Measurements from ENCODE around the gene LRCH1.

Gene LRCH1

DNA sequence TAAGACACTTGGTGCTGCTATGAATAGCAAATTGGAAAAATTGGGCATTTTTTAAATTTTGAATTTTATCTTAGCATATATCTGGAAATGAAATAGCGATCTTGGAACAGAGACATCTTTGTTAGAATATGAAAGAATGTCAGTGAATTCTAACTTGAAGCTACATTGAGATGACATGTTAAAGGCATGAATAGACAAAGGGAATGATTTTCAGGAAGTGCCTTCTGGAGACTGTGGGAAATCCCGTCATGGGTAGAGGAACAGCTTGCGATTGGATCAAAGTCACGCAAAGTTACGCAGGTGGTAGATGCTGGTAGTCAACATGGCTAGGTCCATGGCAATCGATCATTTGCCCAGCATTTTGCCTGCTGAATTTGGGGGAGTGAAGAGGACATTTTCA lies 43.5 kb downstream of the LRCH1 start:
- TF ChIP-seq USF1 (IDR thresholded peaks at IDR 0.05) = no peak
- no peak for TF ChIP-seq FOXM1 (IDR thresholded peaks at IDR 0.05; ENCODE audit: borderline replicate concordance, low read depth)

DNA sequence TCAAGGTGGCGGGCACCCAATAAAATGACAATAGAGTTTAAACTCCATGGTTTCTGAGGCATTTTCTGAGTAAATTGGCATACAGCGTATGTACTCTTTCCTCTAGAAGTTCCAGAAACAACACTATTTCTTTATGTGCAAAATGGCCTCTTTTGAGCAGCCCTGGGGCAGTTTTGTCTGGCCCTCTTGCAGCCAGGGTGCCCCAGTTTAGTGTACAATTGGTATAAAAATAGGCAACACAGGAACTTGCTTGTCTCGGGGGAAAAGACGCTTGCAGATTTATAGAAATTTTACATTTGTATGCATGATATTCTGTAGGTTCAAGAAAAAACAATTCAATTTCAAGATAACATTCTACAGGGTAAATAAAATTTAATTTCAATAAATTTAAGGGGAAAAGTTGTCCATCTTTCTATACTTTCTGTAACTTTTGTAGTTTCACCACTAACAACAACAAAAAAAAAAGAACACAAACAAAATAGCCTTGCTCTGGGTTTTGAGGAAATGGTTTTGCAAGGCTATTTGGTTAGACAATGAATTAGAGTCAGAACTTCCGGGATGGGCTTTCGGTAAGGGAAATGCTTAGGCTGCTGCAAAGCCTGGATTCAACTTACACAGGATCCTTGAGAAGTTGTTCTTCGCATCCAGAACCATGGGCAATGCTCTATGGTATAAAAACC lies 45.3 kb downstream of the LRCH1 start:
- TF ChIP-seq EP300 (IDR thresholded peaks at IDR 0.05; ENCODE audit: borderline replicate concordance) (no peak), CEBPB (IDR thresholded peaks at IDR 0.05) (no peak), USF1 (IDR thresholded peaks at IDR 0.05) (no peak), TAF1 (IDR thresholded peaks at IDR 0.05; ENCODE audit: low read depth) (no peak), YY1 (IDR thresholded peaks at IDR 0.05; ENCODE audit: low read depth) (no peak), MAX (IDR thresholded peaks at IDR 0.05) (no peak), TCF12 (IDR thresholded peaks at IDR 0.05; ENCODE audit: low read depth) (no peak), ZBTB7A (IDR thresholded peaks at IDR 0.05; ENCODE audit: low read depth) (no peak), FOXM1 (IDR thresholded peaks at IDR 0.05; ENCODE audit: borderline replicate concordance, low read depth) (no peak), REST (IDR thresholded peaks at IDR 0.05; ENCODE audit: low read depth) (no peak), EGR1 (IDR thresholded peaks at IDR 0.05) (no peak), CREB1 (IDR thresholded peaks at IDR 0.05; ENCODE audit: low read depth) (no peak), NFIC (IDR thresholded peaks at IDR 0.05) (no peak), RAD21 (IDR thresholded peaks at IDR 0.05; ENCODE audit: low read depth) (no peak), TEAD4 (IDR thresholded peaks at IDR 0.05) (no peak)

GRCh38 chr13:46598820-46599180 lies 45.8 kb downstream of the LRCH1 start:
- TF ChIP-seq NFIC (IDR thresholded peaks at IDR 0.05) = no peak

GRCh38 chr13:46600943-46601311 lies 48.0 kb downstream of the LRCH1 start:
- TF ChIP-seq RAD21 (IDR thresholded peaks at IDR 0.05; ENCODE audit: low read depth) (no peak), MAX (IDR thresholded peaks at IDR 0.05) (no peak), CREB1 (IDR thresholded peaks at IDR 0.05; ENCODE audit: low read depth) (no peak), TEAD4 (IDR thresholded peaks at IDR 0.05) (no peak)

DNA sequence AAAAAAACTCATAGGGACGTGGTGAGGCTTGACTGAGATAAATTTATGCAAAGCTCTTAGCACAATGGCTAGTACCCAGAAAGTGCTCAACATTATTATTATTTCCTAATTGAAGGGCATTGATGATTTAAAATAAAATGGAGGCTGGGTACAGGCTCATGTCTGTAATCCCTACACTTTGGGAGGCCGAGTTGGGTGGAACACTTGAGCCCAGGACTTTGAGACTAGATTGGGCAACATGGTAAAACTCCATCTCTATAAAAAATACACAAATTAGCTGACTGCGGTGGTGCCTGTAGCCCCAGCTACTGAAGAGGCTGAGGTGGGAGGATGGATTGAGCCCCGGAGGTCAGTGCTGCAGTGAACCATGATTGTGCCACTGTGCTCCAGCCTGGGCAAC lies 49.6 kb downstream of the LRCH1 start:
- no peak for TF ChIP-seq ZBTB7A (IDR thresholded peaks at IDR 0.05; ENCODE audit: low read depth)
- no peak for TF ChIP-seq TEAD4 (IDR thresholded peaks at IDR 0.05)
- TF ChIP-seq USF1 (IDR thresholded peaks at IDR 0.05) = no peak
- no peak for TF ChIP-seq TCF12 (IDR thresholded peaks at IDR 0.05; ENCODE audit: low read depth)
- no peak for TF ChIP-seq RAD21 (IDR thresholded peaks at IDR 0.05; ENCODE audit: low read depth)
- TF ChIP-seq MAX (IDR thresholded peaks at IDR 0.05) = no peak
- no peak for TF ChIP-seq TAF1 (IDR thresholded peaks at IDR 0.05; ENCODE audit: low read depth)
- TF ChIP-seq NFIC (IDR thresholded peaks at IDR 0.05) = no peak

- TF ChIP-seq TAF1 (IDR thresholded peaks at IDR 0.05; ENCODE audit: low read depth) (no peak), RAD21 (IDR thresholded peaks at IDR 0.05; ENCODE audit: low read depth) (0 out of 2 replicates have a peak, but pooled peaks have one; percentile 19), MAX (IDR thresholded peaks at IDR 0.05) (no peak), NFIC (IDR thresholded peaks at IDR 0.05) (no peak), EP300 (IDR thresholded peaks at IDR 0.05; ENCODE audit: borderline replicate concordance) (no peak)
Measured at GRCh38 chr13:46603165-46603603, 50.2 kb downstream of the LRCH1 start.

- TF ChIP-seq USF1 (IDR thresholded peaks at IDR 0.05) = no peak
- TF ChIP-seq EP300 (IDR thresholded peaks at IDR 0.05; ENCODE audit: borderline replicate concordance) = no peak
Measured at GRCh38 chr13:46604226-46604990, 51.4 kb downstream of the LRCH1 start.
